Stimulated activated naive B cell treated with anti-CD40 and anti-IgM and Interleukin-4, amounts not matched to agents 10 μg/mL and 1 μg/mL and 100 μg/mL, for 72 hours (primary cell): Measurements from ENCODE around the gene SKA1.
"Not testable (repeated sequence)": the region's sequence is repeated elsewhere in the genome, so short reads cannot be mapped to it uniquely, and the experiment has no call there.

Experiments used
- ATAC-seq, 2 donors: fragments of 150-1000 bp; cut with Tn5 transposase; replicated peaks; 2 replicates each; pipeline ENCODE4 v1.10.0; 2021; ENCODE audit warnings: moderate library complexity in 1 of 2
- DNase-seq: peaks from one replicate; pipeline ENCODE4 v3.0.0; 2021
- H3K27ac Mint-ChIP-seq: one replicate; pipeline ENCODE4 v1.8.0; 2022; ENCODE audit warnings: mild to moderate bottlenecking, mixed read lengths
- H3K27me3 Mint-ChIP-seq, 2 donors: one replicate each; pipeline ENCODE4 v1.8.0; 2022; ENCODE audit warnings: mixed read lengths in 2 of 2
- H3K36me3 Mint-ChIP-seq, 2 donors: one replicate each; pipeline ENCODE4 v1.8.0; 2022; ENCODE audit warnings: mixed read lengths in 2 of 2, mild to moderate bottlenecking in 1 of 2
- H3K4me1 Mint-ChIP-seq, 2 donors: one replicate each; pipeline ENCODE4 v1.8.0; 2022; ENCODE audit warnings: mixed read lengths in 2 of 2, mild to moderate bottlenecking in 1 of 2
- H3K4me3 Mint-ChIP-seq, 2 donors: one replicate each; pipeline ENCODE4 v1.8.0; 2022; ENCODE audit warnings: mild to moderate bottlenecking in 2 of 2, mixed read lengths in 2 of 2, moderate library complexity in 1 of 2
- H3K9me3 Mint-ChIP-seq, 2 donors: one replicate each; pipeline ENCODE4 v1.8.0; 2022; ENCODE audit warnings: mixed read lengths in 2 of 2, mild to moderate bottlenecking in 1 of 2

Gene SKA1

GRCh38 chr18:50428531-50429206 lies 53.8 kb downstream of the SKA1 start:
- Mint-ChIP-seq H3K4me1 (peaks cover 0 to 3% of the 10 kb centered on the region in 2 donors), H3K27me3 (peaks cover 8 to 26% of the 10 kb centered on the region in 2 donors), H3K36me3 (no peaks in the 10 kb centered on the region), H3K4me3 (no peak overlapping the region), H3K27ac (no peak overlapping the region), H3K9me3 (peaks cover 5 to 8% of the 10 kb centered on the region in 2 donors)
- ATAC-seq: no peak
- no peak for DNase-seq

DNA sequence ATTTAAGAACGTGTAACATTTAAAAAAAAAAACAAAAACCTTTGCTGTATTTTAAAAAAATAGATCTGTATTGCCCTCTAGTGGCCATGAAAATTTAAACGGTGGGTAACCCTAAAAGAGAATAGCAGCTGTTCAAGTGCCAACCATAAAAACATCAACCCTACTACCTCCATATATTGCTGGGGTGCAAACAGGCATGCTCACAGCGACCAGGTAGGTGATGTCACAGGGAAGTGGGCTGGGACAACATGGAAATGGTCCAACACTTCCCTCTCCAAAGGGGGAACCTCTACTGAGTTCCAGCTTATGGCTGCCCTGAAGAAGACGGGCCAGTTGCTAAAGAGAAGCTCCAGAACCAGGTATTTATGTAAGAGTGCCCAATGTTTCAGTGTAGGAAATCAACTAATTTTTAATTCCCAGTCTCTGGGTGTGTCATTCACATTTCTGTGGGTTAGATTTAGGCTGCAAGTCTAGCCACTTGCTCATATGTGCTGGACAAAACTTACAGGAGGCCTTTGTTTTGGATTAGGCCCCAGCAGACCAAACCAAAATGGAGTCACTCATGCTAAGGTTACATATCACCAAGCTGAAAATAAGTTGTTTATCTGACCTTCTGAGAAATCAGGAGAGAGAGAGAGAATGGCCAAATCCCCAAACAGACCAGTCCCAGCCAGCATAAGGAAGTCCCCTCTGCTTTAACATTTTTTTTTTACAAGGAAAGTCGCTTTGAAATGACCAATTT lies 54.5 kb downstream of the SKA1 start:
- DNase-seq: no peak
- ATAC-seq: peak; percentile 45 to 46
- Mint-ChIP-seq H3K4me3 (no peak overlapping the region), H3K36me3 (no peaks in the 10 kb centered on the region), H3K4me1 (peaks cover 0 to 3% of the 10 kb centered on the region in 2 donors), H3K27me3 (peaks cover 8 to 26% of the 10 kb centered on the region in 2 donors), H3K9me3 (peaks cover 5 to 8% of the 10 kb centered on the region in 2 donors), H3K27ac (no peak overlapping the region)

GRCh38 chr18:50432915-50433314 lies 58.1 kb downstream of the SKA1 start:
- DNase-seq (no peak), ATAC-seq (no peak)
- Mint-ChIP-seq H3K36me3 (no peaks in the 10 kb centered on the region), H3K4me1 (peaks cover 0 to 3% of the 10 kb centered on the region in 2 donors), H3K9me3 (peaks cover 0 to 2% of the 10 kb centered on the region in 2 donors), H3K27ac (no peak overlapping the region), H3K27me3 (peaks cover 14 to 17% of the 10 kb centered on the region in 2 donors), H3K4me3 (no peak overlapping the region)

GRCh38 chr18:50436742-50437141 lies 61.9 kb downstream of the SKA1 start:
- H3K4me1 Mint-ChIP-seq, DNase-seq, ATAC-seq, H3K36me3 Mint-ChIP-seq, H3K27ac Mint-ChIP-seq, H3K9me3 Mint-ChIP-seq, H3K4me3 Mint-ChIP-seq: not testable (repeated sequence)
- H3K27me3 Mint-ChIP-seq: peaks cover 5 to 17% of the 10 kb centered on the region in 2 donors

DNA sequence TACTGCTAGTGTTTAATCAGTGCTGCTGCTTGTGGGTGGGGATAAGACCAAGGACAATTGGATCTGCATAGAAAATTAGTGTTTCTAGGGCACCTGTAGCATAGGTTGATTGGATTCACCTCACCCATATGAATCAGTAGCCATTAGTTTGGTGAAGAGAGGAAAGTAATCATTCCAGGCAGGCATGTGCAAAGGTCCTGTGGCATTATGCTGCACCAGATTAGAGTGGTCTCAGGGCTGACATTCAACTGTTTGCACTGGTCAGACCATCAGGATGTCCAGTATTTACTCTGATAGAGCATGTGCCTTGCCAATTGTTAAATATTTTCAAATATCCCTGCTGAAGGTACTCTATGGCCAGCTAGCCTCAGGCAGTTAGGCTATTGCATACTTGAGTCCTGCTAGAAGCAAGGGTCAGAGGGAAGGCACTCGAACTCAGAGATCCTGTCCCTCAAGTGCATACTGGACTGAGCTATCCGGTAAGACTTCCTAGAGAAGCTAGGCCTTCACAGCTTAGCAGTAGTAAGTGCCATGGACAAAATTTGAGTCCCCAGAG lies 64.7 kb downstream of the SKA1 start:
- DNase-seq (no peak), ATAC-seq (no peak)
- Mint-ChIP-seq H3K36me3 (no peaks in the 10 kb centered on the region), H3K4me1 (no peaks in the 10 kb centered on the region), H3K4me3 (no peak overlapping the region), H3K27ac (no peak overlapping the region), H3K27me3 (peaks cover under 1 to 13% of the 10 kb centered on the region in 2 donors), H3K9me3 (peaks cover 0 to 2% of the 10 kb centered on the region in 2 donors)

DNA sequence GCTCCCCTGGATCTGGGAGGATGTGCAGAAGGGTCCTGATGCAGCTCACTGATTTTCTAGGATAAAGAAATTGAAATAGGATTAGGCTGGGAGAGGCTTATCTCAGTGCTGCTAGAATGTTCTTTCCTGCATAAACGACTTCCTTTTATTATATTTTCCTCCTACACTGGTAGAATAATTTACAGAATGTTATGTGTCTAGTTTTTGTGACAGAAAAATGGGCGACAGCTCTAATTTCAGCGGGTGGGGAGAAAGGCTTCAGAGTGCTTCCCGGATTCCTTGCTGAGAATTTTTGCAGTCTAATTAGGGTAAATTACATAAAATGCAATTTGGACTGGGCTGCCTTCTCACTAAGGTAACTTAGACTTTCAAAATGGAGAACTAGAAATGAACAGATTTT lies 66.2 kb downstream of the SKA1 start:
- Mint-ChIP-seq H3K4me1 (no peaks in the 10 kb centered on the region), H3K27me3 (peaks cover 0 to 10% of the 10 kb centered on the region in 2 donors), H3K4me3 (no peak overlapping the region), H3K27ac (no peak overlapping the region), H3K9me3 (peaks cover 7 to 8% of the 10 kb centered on the region in 2 donors), H3K36me3 (peaks cover 0 to 6% of the 10 kb centered on the region in 2 donors)
- no peak for ATAC-seq
- no peak for DNase-seq

DNA sequence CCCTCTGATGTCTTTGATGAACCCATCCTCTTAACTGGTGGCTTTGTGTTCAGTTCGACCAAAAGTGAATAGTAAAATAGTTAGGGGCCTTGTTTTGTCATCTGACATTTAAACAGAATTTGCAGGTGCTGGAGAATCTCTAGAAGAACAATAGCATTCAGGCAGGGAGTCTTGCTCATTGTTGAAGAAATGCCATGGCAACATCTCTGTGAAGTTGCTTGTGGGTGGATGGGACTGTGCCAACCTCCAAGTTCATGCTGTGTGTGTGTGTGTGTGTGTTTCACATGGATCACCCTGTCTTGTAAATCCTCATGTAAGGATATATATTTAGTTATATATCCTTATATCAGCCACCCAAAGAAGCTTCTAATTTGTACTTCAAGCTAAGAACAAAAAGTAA lies 66.7 kb downstream of the SKA1 start:
- H3K4me3 Mint-ChIP-seq: no peak overlapping the region
- H3K27ac Mint-ChIP-seq: no peak overlapping the region
- ATAC-seq (no peak), DNase-seq (no peak)
- peaks cover 6 to 8% of the 10 kb centered on the region in 2 donors for H3K9me3 Mint-ChIP-seq
- peaks cover 0 to 9% of the 10 kb centered on the region in 2 donors for H3K27me3 Mint-ChIP-seq
- H3K4me1 Mint-ChIP-seq: no peaks in the 10 kb centered on the region
- peaks cover 0 to 6% of the 10 kb centered on the region in 2 donors for H3K36me3 Mint-ChIP-seq
